ENCODE measurements around the gene HES2. TPM values are rescaled to one million over a fixed set of nuclear protein-coding genes. Genes with fewer than 3 reads are reported as not detected.

HES2 gene
- total and polyA plus RNA-seq, 9 of the 15 experiments (the other 6 are each of a cell fraction or from before 2014, with no cell fraction given) = 0.05 to 0.18 (median 0.07) TPM; not detected in 4

DNA sequence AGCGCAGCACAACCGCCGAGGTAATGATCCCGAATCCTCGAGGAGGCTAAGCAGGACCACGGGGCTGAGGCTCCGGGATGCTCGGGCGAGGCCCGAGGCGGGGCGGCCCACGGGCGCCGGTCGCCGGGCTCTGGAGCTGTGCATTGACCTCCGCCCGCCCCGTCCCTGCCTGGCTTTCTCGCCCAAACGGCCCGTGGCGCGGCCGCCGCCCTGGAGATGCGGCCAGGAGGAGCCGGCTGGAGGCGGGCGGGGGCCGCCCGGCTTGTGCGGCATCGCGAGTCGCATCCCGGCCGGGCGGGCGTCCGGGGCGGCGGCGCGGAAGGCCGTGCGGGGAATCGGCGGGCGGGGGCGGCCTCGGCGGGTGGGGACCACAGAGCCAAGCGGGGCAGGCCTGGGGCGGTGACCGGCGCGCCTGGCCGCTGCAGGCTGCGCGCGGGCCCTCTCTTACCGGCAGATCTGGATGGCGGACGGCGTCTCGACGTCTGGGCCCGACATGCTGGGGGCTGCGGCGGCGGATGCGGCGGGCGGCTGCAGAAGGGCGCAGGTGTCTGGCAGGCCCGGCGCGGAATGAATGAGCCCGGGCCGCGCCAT lies 26.8 kb downstream of the HES2 start (continued):
- TF ChIP-seq REST (IDR thresholded peaks at IDR 0.05; ENCODE audit: borderline replicate concordance) (0 out of 2 replicates have a peak, but pooled peaks have one; percentile 7), REST (CRISPR knock-in tag; IDR thresholded peaks at IDR 0.05; ENCODE audit: low read depth) (no peak), ZNF263 (CRISPR knock-in tag; IDR thresholded peaks at IDR 0.05; ENCODE audit: borderline replicate concordance) (peak; percentile 36; the same call in 1 of the 2 replicates), CCNT2 (IDR thresholded peaks at IDR 0.05; ENCODE audit: borderline replicate concordance, extremely low read depth, insufficient read length, low read depth, low read length) (no peak), ZNF830 (CRISPR knock-in tag; IDR thresholded peaks at IDR 0.05) (no peak), FOXK2 (conservative IDR thresholded peaks at IDR 0.05 in 1 of 2, IDR thresholded peaks at IDR 0.05 in 1 of 2; ENCODE audit: low read depth in 2 of 2) (no peak), ZNF583 (CRISPR knock-in tag; IDR thresholded peaks at IDR 0.05) (no peak)

All from K562 (cell line).